Activated T-cell treated with anti-CD3 and anti-CD28 coated beads for 1 hour (primary cell): ENCODE measurements around the gene SIRPG.
"Not testable (repeated sequence)": the region's sequence is repeated elsewhere in the genome, so short reads cannot be mapped to it uniquely, and the experiment has no call there.

ENCODE experiments used
- DNase-seq: peaks from one replicate; pipeline ENCODE4 v3.0.0-alpha.2; 2020; ENCODE audit warnings: low read depth

The SIRPG gene

GRCh38 chr20:1671891-1672669 lies 14.5 kb upstream of the SIRPG start:
- no peak for DNase-seq

DNA sequence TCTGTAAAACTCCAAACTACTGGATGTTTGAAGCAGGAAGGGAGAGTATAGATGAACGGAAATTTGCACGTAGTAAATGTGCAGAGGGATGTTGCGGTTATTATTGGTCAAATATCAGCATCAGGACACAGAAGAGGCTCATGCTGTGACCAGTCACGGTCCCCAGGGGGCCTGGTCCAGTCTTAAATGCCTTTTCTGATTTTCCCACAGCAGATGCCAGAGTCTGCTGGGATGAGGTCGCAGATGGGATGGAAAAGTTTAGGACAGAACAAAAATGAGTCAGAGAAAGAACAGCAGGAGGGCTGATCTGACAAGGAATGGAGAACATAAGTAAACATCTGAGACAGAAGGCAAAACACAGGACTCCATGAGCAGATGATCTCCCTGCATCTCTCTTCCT lies 11.7 kb upstream of the SIRPG start:
- DNase-seq: no peak

- no peak for DNase-seq
Measured at GRCh38 chr20:1667502-1668085, 10.0 kb upstream of the SIRPG start.

DNA sequence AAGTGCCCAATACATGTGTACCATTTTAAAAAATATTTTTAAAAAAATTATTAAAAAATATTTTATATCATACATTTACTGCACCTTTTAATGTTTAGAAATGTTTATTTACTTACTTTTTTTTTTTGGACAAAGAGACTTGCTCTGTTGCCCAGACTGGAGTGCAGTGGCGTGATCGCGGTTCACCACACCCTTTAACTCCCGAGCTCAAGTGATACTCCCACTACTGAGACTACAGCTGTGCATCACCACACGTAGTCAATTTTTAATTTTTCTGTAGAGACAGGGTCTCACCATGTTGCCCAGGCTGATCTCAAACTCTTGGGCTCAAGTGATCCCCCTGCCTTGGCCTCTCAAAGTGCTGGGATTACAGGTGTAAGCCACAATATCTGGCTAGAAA lies 9.2 kb upstream of the SIRPG start:
- DNase-seq: no peak

DNA sequence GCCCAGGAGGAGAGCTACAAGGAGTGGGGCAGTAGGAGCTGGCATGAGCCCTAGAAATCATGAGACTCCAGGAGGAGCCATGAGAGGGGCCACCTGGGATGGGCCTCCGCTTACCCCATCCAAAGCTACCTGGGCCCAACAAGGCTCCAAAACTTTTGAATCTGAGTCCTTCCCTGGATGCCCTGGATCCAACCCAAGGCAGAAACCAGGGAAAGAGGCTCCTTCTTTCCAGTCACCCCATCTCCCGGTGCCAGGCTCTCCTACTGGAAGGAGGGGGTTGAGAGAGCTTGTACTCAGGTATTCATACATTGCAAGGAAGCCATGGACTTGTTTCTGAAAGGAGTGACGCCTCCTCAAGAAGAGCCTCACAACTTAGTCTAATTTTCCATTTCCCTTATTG lies 7.8 kb upstream of the SIRPG start:
- DNase-seq: no peak

GRCh38 chr20:1664911-1665310 lies 7.3 kb upstream of the SIRPG start:
- peak; percentile 33 for DNase-seq

- DNase-seq: no peak
Measured at GRCh38 chr20:1663917-1664316, 6.3 kb upstream of the SIRPG start.

DNA sequence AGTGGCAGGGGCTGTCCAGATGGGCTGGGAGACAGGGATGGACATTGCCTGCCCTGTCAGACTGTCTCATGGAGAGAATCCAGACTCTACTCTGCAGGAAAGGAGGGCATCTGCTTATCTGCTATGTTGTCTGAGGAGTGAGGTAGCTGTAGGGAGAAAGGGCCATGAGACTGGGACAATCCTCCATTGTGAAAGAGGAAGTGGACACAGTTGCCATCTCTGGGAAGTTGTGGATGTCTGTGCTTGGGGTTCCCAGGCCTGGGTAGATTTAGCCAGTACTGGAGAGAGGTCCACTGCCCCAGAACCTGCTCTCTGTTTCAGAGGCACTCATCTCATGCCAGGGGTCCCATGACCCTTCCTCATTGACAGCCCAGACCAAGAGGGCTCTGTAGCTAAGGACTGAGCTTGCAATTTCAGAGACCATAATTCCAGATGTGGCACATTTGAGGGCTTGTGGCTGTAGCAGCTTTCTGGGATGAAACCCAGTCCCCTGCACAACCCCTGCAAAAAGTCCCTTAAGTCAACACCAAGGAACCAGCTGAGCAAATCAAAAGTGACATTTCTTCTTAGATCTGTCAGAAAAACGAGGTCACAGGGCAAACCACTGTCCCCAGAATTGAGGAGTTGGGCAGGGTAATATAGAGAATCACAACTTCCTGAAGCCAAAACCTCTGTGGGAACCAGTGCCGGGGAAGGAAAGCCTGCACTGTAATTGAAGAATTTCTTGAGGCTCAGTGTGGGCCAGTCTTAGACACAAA lies 4.1 kb upstream of the SIRPG start:
- no peak for DNase-seq

- DNase-seq: no peak
Measured at GRCh38 chr20:1660246-1660645, 2.7 kb upstream of the SIRPG start.

GRCh38 chr20:1656844-1657243 lies 735 bp downstream of the SIRPG start:
- DNase-seq: no peak

GRCh38 chr20:1654996-1655395 lies 2.6 kb downstream of the SIRPG start:
- DNase-seq: no peak

DNA sequence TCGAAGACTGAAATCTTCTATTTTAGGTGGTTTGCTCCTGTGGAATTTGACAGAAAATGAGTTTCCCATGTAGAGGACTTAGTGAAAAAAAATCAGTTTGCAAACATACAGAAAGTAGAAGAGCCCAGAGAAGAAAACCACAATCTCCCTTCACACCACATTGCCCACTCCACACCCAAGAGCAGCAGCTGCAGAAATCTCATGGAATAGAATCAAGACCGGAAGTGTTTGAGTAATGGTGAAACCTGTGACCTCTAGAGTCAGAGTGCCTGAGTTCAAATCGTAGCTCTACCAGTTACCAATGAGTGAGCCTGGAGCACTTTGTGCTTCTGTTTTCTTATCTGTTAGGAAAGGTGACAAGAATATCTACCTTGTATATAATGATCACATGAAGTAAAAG lies 4.6 kb downstream of the SIRPG start:
- no peak for DNase-seq

DNA sequence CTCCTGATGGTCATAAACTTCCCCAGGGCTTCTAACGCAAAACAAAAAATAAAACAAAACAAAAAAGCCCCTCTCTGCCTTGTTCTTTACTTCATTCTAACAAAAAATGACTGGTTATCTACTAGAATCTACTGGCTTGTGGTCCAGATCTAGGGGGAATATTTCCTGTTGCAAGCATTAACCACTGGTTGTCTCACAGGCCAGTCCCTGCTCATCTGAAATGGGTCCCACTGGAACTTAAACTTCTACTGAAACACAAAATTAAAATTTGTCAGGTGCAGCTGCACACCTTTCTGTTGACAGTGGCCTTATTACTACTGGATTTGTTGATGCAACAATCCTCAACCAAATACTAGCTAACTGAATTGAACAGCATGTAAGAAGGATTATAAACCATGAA lies 5.5 kb downstream of the SIRPG start:
- no peak for DNase-seq

- no peak for DNase-seq
Measured at GRCh38 chr20:1651268-1652058, 6.1 kb downstream of the SIRPG start.

DNA sequence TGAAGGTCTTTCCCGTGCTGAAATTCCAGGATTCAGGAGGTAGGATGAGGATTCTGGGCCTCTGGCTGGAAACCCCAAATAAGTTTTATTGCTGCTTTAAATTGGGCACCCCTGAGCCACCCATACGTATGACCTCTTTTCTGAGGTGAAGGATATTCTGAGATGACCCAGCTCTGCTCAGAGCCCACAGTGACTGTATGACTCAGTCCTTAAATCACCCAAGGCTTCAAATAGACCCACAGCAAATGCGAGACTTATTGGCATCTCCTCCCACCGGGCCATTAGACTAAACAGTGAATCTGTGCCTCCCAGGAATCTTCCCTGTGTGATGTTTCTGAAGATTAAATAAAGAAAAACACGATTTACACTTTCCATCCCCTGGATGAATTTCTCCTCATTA lies 9.5 kb downstream of the SIRPG start:
- DNase-seq: no peak

DNA sequence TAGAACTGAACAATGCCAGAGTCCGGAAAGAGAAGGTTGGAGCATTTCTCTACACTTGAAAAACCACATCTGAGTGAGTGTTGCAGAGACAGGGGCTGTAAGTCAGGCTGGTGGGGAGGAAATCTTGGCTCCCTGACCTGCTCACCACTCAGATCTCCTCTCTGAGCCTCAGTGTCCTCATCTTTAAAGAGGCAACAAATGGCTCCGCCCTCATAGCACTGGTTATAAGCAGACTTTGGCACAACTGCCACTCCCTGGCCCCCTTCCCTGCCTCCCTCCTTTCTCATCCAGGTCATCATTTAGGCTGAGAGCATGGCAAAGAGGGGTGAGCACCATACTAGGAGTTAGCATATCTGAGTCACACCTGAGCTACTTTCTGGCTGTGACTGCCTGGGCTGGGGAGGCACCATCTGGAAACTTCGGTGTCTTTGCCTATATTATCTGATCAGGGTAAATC lies 10.6 kb downstream of the SIRPG start:
- DNase-seq: no peak

DNA sequence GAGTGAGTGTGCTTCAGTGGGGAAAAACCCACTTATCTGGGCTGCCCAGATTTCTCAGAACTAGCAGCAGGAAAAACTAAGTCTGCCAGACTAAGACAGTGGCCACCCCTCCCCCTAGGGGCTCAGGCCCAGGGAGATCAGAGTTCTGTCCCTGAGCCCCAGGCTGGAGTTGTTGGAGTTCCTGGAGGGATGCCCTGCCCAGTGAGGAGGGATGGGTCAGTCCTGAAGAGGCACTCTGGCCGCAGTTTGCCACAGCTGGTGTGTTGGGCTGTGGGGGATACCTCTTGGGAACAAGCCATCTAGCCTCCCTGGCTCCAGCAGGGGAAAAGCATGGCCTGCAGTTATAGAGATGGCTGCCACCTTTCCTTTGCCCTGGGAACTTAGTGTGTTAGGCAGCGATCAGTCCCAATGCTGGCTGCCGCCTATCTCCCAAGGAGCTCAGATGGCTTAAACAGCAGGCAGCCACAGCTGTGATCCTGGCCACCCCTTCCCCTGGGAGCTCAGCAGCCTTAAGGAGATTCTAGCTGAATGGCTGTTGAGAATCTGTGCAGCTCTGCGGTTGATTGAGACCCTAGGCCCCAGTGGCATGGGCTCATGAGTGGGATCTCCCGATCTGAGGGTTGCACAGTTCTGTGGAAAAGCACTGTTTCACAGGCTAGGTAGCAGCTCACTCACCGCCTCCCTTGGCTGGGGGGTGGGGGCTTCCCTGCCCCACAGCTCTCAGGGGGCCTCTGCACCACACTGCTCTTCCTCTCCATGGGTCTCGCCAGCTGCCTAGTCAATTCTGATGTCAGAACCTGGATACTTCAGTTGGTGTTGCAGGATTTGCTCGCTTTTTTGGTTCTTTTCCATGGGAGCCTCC lies 13.2 kb downstream of the SIRPG start:
- DNase-seq: no peak

GRCh38 chr20:1638643-1639042 lies 18.9 kb downstream of the SIRPG start:
- not testable (repeated sequence) for DNase-seq

DNA sequence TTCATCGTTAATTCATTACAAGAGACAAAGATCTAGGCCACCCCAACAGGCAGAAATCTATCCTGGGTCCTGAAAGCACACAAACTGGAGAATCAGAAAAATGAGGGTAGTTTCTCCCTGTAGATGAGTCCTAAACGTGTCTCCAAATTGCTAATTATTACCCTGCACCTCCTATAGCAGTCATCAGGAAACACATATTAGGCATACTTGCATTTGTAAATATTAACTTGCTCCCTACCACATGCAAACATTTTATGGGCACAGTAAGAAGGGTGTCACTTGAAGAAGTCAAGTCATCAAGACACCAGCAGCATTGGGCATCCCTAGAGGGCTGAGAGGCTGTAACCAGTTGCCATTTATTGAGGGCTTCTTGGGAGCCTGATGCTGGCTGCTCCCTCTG lies 19.8 kb downstream of the SIRPG start:
- no peak for DNase-seq

- no peak for DNase-seq
Measured at GRCh38 chr20:1637226-1637625, 20.4 kb downstream of the SIRPG start.

DNA sequence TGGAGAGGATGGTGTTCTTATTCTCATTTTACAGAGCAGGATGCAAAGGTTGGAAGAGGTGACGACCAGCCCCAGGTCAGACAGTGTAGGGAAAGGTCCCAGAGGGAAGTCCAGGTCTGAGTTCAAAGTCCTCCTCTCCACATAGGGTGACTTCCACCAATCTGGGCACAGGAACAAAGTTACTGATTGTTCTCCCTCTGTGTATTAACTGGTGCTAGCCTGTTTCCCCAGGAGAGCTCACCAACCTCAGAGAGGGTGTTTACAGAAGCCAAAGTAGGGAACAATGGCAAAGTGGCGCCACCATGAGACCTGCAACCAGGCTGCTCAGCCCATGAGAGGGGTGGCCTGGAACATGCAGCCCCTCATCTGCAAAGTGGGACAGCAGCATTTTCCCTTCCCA lies 21.0 kb downstream of the SIRPG start:
- no peak for DNase-seq
